GM21515 (cell line): ENCODE data around the gene SHQ1.
"Not testable (repeated sequence)": the region's sequence is repeated elsewhere in the genome, so short reads cannot be mapped to it uniquely, and the experiment has no call there.

Source experiments
- ATAC-seq: cut with Tn5 transposase; IDR thresholded peaks from one replicate; pipeline ENCODE4 v1.9.1; 2021; ENCODE audit not compliant: unreplicated experiment

SHQ1 gene

DNA sequence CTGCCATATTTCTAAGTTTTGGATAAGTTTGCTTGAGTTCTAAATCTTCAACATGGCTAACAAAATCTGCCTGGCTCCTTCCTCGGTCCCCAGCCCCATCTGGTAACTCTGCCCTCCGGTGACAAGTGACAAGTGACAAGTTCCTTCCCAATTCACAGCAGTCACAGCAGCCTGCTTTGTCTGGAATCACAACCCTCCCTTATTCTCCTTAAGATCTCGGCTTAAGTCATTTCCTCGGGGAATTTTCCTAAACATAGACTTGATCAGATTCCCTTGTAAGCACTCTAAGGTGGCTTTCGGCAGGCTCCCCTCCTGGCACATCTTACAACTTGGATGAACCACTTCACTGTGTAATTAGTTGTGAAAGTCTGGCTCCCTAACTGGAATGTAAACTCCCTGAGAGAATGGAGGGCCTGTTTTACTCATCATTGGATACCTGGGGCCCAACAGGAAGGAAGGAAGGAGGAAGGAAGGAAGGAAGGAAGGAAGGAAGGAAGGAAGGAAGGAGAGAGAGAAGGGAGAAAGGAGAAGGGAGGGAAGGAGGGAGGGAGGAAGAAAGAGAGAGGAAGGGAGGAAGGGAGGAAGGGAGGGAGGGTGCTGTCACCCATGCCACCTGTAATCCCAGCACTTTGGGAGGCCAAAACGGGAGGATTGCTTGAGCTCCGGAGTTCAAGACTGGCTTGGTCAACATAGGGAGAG, 126.4 kb downstream of the SHQ1 start:
- no peak for ATAC-seq

DNA sequence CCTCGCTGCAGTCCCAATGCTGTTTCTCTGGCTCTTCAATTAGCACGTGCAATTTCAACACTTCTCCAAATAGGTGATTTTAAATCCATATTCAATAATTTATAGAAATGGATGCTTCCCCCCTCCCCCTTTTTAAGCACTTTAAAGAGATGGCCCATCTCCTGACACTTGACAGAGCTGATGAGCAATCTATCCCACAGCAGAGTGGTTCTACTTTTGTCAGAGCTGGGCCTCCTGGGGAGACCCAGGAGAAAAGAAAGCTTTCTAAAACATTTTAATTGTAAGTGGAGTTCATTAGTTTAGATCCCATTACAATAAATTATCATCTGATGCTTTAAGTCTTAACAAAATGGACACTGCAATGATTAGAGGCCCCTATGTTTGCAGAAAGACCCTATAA, 127.7 kb downstream of the SHQ1 start:
- ATAC-seq, result no peak

DNA sequence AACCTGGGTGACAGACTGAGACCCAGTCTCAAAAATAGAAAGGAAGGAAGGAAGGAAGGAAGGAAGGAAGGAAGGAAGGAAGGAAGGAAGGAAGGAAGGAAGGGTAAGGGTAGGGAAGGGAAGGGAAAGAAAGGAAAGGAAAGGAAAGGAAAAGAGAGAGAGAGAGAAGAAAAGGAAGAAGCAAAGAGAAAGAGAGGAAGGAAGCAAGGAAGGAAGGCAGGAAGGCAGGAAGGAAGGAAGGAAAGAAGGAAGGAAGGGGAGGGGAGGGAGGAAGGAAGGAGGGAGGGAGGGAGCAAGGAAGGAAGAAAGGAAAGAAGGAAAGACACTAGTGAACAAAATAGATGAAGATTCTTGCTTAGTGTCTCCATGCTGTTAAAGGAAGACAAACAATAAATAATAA, 129.1 kb downstream of the SHQ1 start:
- ATAC-seq, result no peak

DNA sequence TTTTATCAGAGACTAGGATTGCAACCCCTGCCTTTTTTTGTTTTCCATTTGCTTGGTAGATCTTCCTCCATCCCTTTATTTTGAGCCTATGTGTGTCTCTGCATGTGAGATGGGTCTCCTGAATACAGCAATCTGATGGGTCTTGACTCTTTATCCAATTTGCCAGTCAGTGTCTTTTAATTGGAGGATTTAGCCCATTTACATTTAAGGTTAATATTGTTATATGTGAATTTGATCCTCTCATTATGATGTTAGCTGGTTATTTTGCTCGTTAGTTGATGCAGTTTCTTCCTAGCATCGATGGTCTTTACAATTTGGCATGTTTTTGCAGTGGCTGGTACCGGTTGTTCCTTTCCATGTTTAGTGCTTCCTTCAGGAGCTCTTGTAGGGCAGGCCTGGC, 134.1 kb downstream of the SHQ1 start:
- ATAC-seq, result not testable (repeated sequence)

GRCh38 chr3:72710471-72710870, 137.8 kb downstream of the SHQ1 start:
- ATAC-seq, result not testable (repeated sequence)

DNA sequence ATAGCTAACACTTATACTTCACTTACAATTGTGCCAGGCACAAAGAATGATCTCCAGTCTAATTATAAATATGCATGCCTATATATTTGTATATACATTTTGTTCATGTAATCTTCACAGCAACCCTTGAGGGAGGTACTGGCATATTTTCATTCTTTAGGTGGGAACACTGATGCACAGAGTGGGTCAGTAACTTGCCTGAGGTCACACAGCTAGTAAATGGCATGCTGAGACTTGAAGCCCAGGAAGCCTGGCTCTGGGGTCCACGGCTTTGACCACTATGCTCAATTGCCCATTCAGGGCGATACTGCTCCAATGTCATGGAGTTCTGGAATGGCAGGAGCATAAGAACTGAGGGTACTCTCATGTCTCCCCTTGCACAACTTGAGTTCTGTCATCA, 139.8 kb downstream of the SHQ1 start:
- no peak for ATAC-seq

DNA sequence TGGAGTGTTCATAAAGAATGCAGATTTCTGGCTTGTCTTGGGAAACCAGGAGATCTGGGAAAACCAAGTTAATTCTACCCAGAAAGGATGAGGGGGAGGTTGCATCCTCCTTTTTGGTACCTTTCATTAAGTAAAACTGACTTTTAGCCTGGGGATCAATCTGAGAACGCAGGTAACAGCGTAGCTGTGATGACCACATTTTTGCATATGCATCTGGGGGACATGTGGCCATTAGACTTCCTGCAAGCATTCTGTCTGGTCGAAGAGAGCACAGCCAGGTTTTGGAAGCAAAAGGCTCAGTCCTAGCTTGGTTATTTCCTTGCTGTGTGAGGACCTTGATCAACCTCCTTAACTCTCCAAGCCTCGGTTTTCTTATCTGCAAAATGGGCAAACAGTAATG, 145.2 kb downstream of the SHQ1 start:
- no peak for ATAC-seq

DNA sequence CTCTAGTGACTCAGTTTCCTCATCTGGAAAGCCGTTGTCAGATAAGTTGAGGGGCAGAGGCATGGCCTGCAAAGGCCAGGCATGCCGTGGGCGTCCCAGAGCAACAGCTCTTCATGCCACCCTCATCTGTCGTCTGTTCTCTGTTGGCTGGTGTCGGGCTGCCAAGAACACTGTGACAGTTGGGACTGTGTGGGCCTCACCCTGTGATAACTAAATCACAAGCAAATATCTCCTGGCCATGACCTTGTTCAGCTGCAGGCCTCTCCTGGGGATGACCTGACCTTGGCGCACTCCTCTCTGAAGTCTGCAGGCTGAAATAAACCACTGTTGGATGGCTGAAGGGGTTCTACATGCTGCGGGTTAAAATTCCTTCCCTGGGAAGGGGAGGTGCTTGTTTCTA, 145.9 kb downstream of the SHQ1 start:
- no peak for ATAC-seq

GRCh38 chr3:72700106-72700505, 148.1 kb downstream of the SHQ1 start:
- no peak for ATAC-seq

DNA sequence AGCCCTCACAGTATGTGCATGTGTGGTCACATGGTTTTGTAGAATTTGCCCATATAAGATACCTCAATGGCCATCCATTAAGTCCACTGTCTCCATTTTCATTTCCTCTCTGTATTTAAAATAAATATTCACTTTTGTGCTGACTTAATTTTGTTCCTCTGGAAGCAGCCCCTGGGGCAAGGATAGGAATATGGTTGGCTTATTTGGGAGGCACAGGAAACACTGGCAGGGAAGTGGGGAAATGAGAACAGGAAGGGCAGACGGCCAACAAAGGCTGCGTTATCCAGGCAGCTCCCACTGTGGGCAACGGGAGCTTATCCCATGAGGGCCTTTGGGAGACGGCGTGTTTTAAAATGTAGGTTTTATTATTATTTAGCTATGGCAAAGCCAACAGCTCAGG, 148.6 kb downstream of the SHQ1 start:
- ATAC-seq, result no peak
